Fibroblast of skin of right quadriceps (primary cell): ENCODE data around the gene CTPS2.
"Not testable (repeated sequence)": the region's sequence is repeated elsewhere in the genome, so short reads cannot be mapped to it uniquely, and the experiment has no call there.

Experiments
- DNase-seq: peaks from one replicate; pipeline ENCODE4 v3.0.0-alpha.2; 2013

The CTPS2 gene

GRCh38 chrX:16712548-16713155, at the start of gene CTPS2:
CTPS2 (minus strand) TSS chrX:16712669; CDS start chrX:16702902, 9,767 bp downstream.
- peak; percentile 57 for DNase-seq

GRCh38 chrX:16761500-16761899, 49.0 kb upstream of the CTPS2 start:
- not testable (repeated sequence) for DNase-seq

GRCh38 chrX:16756724-16757123, 44.3 kb upstream of the CTPS2 start:
- DNase-seq = no peak

- no peak for DNase-seq
Measured at GRCh38 chrX:16754019-16754418, 41.5 kb upstream of the CTPS2 start.

GRCh38 chrX:16750136-16750535, 37.7 kb upstream of the CTPS2 start:
- DNase-seq = no peak

GRCh38 chrX:16748425-16748824, 36.0 kb upstream of the CTPS2 start:
- DNase-seq = no peak

- DNase-seq = no peak
Measured at GRCh38 chrX:16745659-16746058, 33.2 kb upstream of the CTPS2 start.

- DNase-seq = no peak
Measured at GRCh38 chrX:16745102-16745501, 32.6 kb upstream of the CTPS2 start.

GRCh38 chrX:16743604-16744325, 31.3 kb upstream of the CTPS2 start:
- peak; percentile 76 for DNase-seq

- no peak for DNase-seq
Measured at GRCh38 chrX:16739574-16739973, 27.1 kb upstream of the CTPS2 start.

GRCh38 chrX:16737024-16737423, 24.6 kb upstream of the CTPS2 start:
- no peak for DNase-seq

- DNase-seq = no peak
Measured at GRCh38 chrX:16733013-16733412, 20.5 kb upstream of the CTPS2 start.

- DNase-seq = no peak
Measured at GRCh38 chrX:16730450-16730849, 18.0 kb upstream of the CTPS2 start.

GRCh38 chrX:16727637-16728036, 15.2 kb upstream of the CTPS2 start:
- no peak for DNase-seq

- DNase-seq = not testable (repeated sequence)
Measured at GRCh38 chrX:16726347-16726988, 14.0 kb upstream of the CTPS2 start.

- no peak for DNase-seq
Measured at GRCh38 chrX:16725072-16725471, 12.6 kb upstream of the CTPS2 start.

GRCh38 chrX:16722481-16722880, 10.0 kb upstream of the CTPS2 start:
- DNase-seq = no peak

- DNase-seq = peak; percentile 96
Measured at GRCh38 chrX:16719334-16720084, 7.0 kb upstream of the CTPS2 start, which contains the start of gene SYAP1. SYAP1 (plus strand) TSS chrX:16719612; CDS start chrX:16719725, 113 bp downstream.

- DNase-seq = no peak
Measured at GRCh38 chrX:16718824-16719333, 6.4 kb upstream of the CTPS2 start.

GRCh38 chrX:16716451-16716850, 4.0 kb upstream of the CTPS2 start:
- not testable (repeated sequence) for DNase-seq

GRCh38 chrX:16715638-16716037, 3.2 kb upstream of the CTPS2 start:
- DNase-seq = not testable (repeated sequence)

- no peak for DNase-seq
Measured at GRCh38 chrX:16714504-16714903, 2.0 kb upstream of the CTPS2 start.
